B cell (primary cell): Measurements from ENCODE around the gene ZSWIM3. TPM values are rescaled to one million over a fixed set of nuclear protein-coding genes. Genes with fewer than 3 reads are reported as not detected.

Experiments used
- ATAC-seq: fragments of 200-7000 bp; cut with Tn5 transposase; one replicate; pipeline ENCODE4 v1.10.0; 2021; ENCODE audit warnings: low read depth, mild to moderate bottlenecking, moderate number of reproducible peaks, moderate library complexity
- CTCF ChIA-PET: fragments of 350-600 bp; sonication (Branson Sonifier 250); formaldehyde crosslinking; loops from one replicate; lab custom pipeline; 2021; ENCODE audit warnings: antibody characterized with exemption, inconsistent platforms; lab: Charles Lee
- POLR2A ChIA-PET: fragments of 350-600 bp; sonication (Branson Sonifier 250); formaldehyde crosslinking; loops from one replicate; lab custom pipeline; 2021; ENCODE audit warnings: antibody characterized with exemption; lab: Charles Lee
- DNase-seq: peaks from one replicate; pipeline ENCODE4 v3.0.0; 2013
- H2AFZ ChIP-seq: 2 replicates; pipeline ENCODE4 v1.6.1; 2012; ENCODE audit warnings: mild to moderate bottlenecking, low read depth, low read length; ENCODE audit not compliant: insufficient read depth, poor library complexity, severe bottlenecking
- H3K27ac ChIP-seq, 2 donors: 1 replicate in 1 of 2; 2 replicates in 1 of 2; pipeline ENCODE4 v1.5.1; 2012 to 2013; ENCODE audit warnings: low read length in 2 of 2, mild to moderate bottlenecking in 2 of 2, moderate library complexity in 1 of 2
- H3K27me3 ChIP-seq, 4 experiments: fragments of 200-600 bp in 1 of 4; sonication (generic) in 1 of 4; replicated peaks in 1 of 4; 1 replicate in 2 of 4; 2 replicates in 2 of 4; pipeline versions ENCODE4 v1.6.1 to v1.7.0; 2013 to 2016; ENCODE audit warnings: low read length in 3 of 4, mild to moderate bottlenecking in 2 of 4, mixed read lengths in 1 of 4, moderate library complexity in 1 of 4; ENCODE audit not compliant: insufficient read depth in 4 of 4, control insufficient read depth in 3 of 4; ENCODE audit errors: control extremely low read depth in 1 of 4
- H3K36me3 ChIP-seq, 2 experiments: replicated peaks in 1 of 2; 1 replicate in 1 of 2; 2 replicates in 1 of 2; pipeline versions ENCODE4 v1.6.1 to v1.7.1; 2013; ENCODE audit warnings: low read length in 1 of 2; ENCODE audit not compliant: insufficient read depth in 2 of 2, control insufficient read depth in 1 of 2; ENCODE audit errors: control extremely low read depth in 1 of 2, extremely low read depth in 1 of 2
- H3K4me1 ChIP-seq, 2 donors: fragments of 200-600 bp in 1 of 2; sonication (generic) in 1 of 2; 1 replicate in 1 of 2; 2 replicates in 1 of 2; pipeline versions ENCODE4 v1.5.1 to v1.6.1; 2013 to 2017; ENCODE audit warnings: low read length in 2 of 2; ENCODE audit not compliant: control insufficient read depth in 2 of 2, insufficient read depth in 2 of 2
- H3K4me2 ChIP-seq: replicated peaks from 2 replicates; pipeline ENCODE3; 2012; ENCODE audit warnings: mild to moderate bottlenecking, low read depth, low read length; ENCODE audit not compliant: poor library complexity, severe bottlenecking
- H3K4me3 ChIP-seq, 5 experiments: fragments of 200-600 bp in 1 of 5; sonication (generic) in 1 of 5; 1 replicate in 3 of 5; 2 replicates in 2 of 5; pipeline versions ENCODE4 v1.5.1 to v1.7.0; 2011 to 2016; ENCODE audit warnings: low read length in 4 of 5, mild to moderate bottlenecking in 4 of 5, low read depth in 2 of 5, control low read depth in 1 of 5, moderate library complexity in 1 of 5; ENCODE audit not compliant: insufficient read depth in 1 of 5; ENCODE audit errors: control extremely low read depth in 1 of 5, extremely low read depth in 1 of 5
- H3K79me2 ChIP-seq: fragments of 200-600 bp; sonication (generic); one replicate; pipeline ENCODE4 v1.6.0; 2016; ENCODE audit warnings: low read length; ENCODE audit not compliant: control insufficient read depth, insufficient read depth
- H3K9ac ChIP-seq: fragments of 200-600 bp; sonication (generic); 2 replicates; pipeline ENCODE4 v1.6.1; 2017; ENCODE audit warnings: mild to moderate bottlenecking, low read length, moderate library complexity
- H3K9me3 ChIP-seq, 3 donors: one replicate each; pipeline versions ENCODE4 v1.6.1 to v1.7.1; 2013; ENCODE audit warnings: low read length in 2 of 3; ENCODE audit not compliant: control insufficient read depth in 2 of 3, insufficient read depth in 1 of 3; ENCODE audit errors: control extremely low read depth in 1 of 3
- H4K20me1 ChIP-seq: 2 replicates; pipeline ENCODE4 v1.6.0; 2012; ENCODE audit warnings: mild to moderate bottlenecking, low read length; ENCODE audit not compliant: insufficient read depth, control insufficient read depth, poor library complexity, severe bottlenecking
- H3K27ac Mint-ChIP-seq: one replicate; pipeline ENCODE4 v1.8.0; 2021; ENCODE audit warnings: mixed read lengths
- H3K27me3 Mint-ChIP-seq: one replicate; pipeline ENCODE4 v1.8.0; 2021; ENCODE audit warnings: mixed read lengths
- H3K4me1 Mint-ChIP-seq: one replicate; pipeline ENCODE4 v1.8.0; 2021; ENCODE audit warnings: mixed read lengths
- H3K4me3 Mint-ChIP-seq: one replicate; pipeline ENCODE4 v1.8.0; 2021; ENCODE audit warnings: mixed read lengths
- H3K9me3 Mint-ChIP-seq: one replicate; pipeline ENCODE4 v1.8.0; 2022; ENCODE audit warnings: mixed read lengths; ENCODE audit not compliant: insufficient read depth
- CTCF ChIP-seq: fragments of 200-600 bp; IDR thresholded peaks from one replicate; pipeline ENCODE4 v1.8.0; 2022; ENCODE audit warnings: antibody characterized with exemption, mild to moderate bottlenecking
- EZH2 ChIP-seq: IDR thresholded peaks from 2 replicates; pipeline ENCODE4 v1.6.1; 2012; ENCODE audit warnings: borderline replicate concordance, low read depth, mild to moderate bottlenecking, moderate library complexity, low read length; ENCODE audit not compliant: insufficient read depth, poor library complexity, severe bottlenecking
- WGBS: methylation state at CpG from one replicate; pipeline ENCODE4 v1.1.5; 2013; ENCODE audit warnings: missing lambda C conversion rate; ENCODE audit not compliant: insufficient coverage; 5-methylcytosine and 5-hydroxymethylcytosine counted together
- intact Hi-C: fragments of 100-400 bp; cut with micrococcal nuclease; formaldehyde crosslinking; loops from one replicate; pipeline ENCODE4 v1.10.0; 2022
- polyA plus RNA-seq: library from polyadenylated mRNA; depleted of rRNA; stranded (reverse); fragments of >200 nt; gene quantifications from 2 replicates; pipeline ENCODE4 v1.2.3, GENCODE V29; 2012
- total RNA-seq, 2 donors: library from RNA; stranded (reverse); fragments of 120-200 nt in 1 of 2; gene quantifications; 1 replicate in 1 of 2; 2 replicates in 1 of 2; pipeline versions ENCODE4 v1.2.3 to v1.2.4, GENCODE V29; 2013 to 2022

Gene ZSWIM3
- total and polyA plus RNA-seq, 2 donors (not counting 1 experiment from before 2014, with no cell fraction given): 4.0 to 7.1 TPM

GRCh38 chr20:45818239-45818638, 39.2 kb upstream of the ZSWIM3 start:
- POLR2A ChIA-PET: no interaction called here
- Histone ChIP-seq H3K4me2 (no peak overlapping the region), H2AFZ (no peak overlapping the region), H3K9ac (no peak overlapping the region), H3K79me2 (no peaks in the 10 kb centered on the region), H3K4me3 (no peak overlapping the region), H3K9me3 (no peaks in the 10 kb centered on the region), H4K20me1 (no peaks in the 10 kb centered on the region), H3K4me1 (peaks cover 9 to 10% of the 10 kb centered on the region in 2 donors), H3K27ac (no peak overlapping the region), H3K36me3 (no peaks in the 10 kb centered on the region), H3K27me3 (peaks cover 0 to 15% (median 7%) of the 10 kb centered on the region in 4 experiments)
- no peak overlapping the region for H3K4me3 Mint-ChIP-seq
- TF ChIP-seq EZH2 (no peak), CTCF (no peak)
- DNase-seq: no peak
- intact Hi-C loops: no loop called here
- peaks cover 12% of the 10 kb centered on the region for H3K4me1 Mint-ChIP-seq
- no peak for ATAC-seq
- CTCF ChIA-PET: no interaction called here
- no peaks in the 10 kb centered on the region for H3K9me3 Mint-ChIP-seq
- peaks cover 13% of the 10 kb centered on the region for H3K27me3 Mint-ChIP-seq
- no peak overlapping the region for H3K27ac Mint-ChIP-seq
- WGBS: 78% methylated on average over 2 of the region's 3 CpGs

GRCh38 chr20:45819466-45819865, 37.9 kb upstream of the ZSWIM3 start:
- peaks cover 17 to 22% of the 10 kb centered on the region in 2 donors for H3K4me1 ChIP-seq
- Mint-ChIP-seq H3K27me3 (peaks cover 23% of the 10 kb centered on the region), H3K4me3 (no peak overlapping the region), H3K4me1 (peaks cover 18% of the 10 kb centered on the region), H3K9me3 (no peaks in the 10 kb centered on the region), H3K27ac (no peak overlapping the region)
- DNase-seq: no peak
- intact Hi-C loops: no loop called here
- no CpG with 5 or more reads among the region's 4 CpGs for WGBS
- H3K36me3 ChIP-seq: no peaks in the 10 kb centered on the region
- peaks cover 0 to 21% (median 9%) of the 10 kb centered on the region in 4 experiments for H3K27me3 ChIP-seq
- CTCF ChIA-PET: no interaction called here
- H3K27ac ChIP-seq: no peak overlapping the region
- H3K4me2 ChIP-seq: no peak overlapping the region
- peaks cover 0 to 2% (median 0%) of the 10 kb centered on the region in 3 donors for H3K9me3 ChIP-seq
- TF ChIP-seq EZH2 (no peak), CTCF (no peak)
- H3K79me2 ChIP-seq: no peaks in the 10 kb centered on the region
- no peaks in the 10 kb centered on the region for H4K20me1 ChIP-seq
- POLR2A ChIA-PET: no interaction called here
- no peak for ATAC-seq
- H3K4me3 ChIP-seq: no peak overlapping the region
- no peak overlapping the region for H2AFZ ChIP-seq
- no peak overlapping the region for H3K9ac ChIP-seq
